ENCODE results near the gene CCDC148. TPM values are rescaled to one million over a fixed set of nuclear protein-coding genes. Genes with fewer than 3 reads are reported as not detected.

The CCDC148 gene
- total RNA-seq, 4 donors from 2014 or later = 0.19 to 0.31 TPM; not detected in 2

DNA sequence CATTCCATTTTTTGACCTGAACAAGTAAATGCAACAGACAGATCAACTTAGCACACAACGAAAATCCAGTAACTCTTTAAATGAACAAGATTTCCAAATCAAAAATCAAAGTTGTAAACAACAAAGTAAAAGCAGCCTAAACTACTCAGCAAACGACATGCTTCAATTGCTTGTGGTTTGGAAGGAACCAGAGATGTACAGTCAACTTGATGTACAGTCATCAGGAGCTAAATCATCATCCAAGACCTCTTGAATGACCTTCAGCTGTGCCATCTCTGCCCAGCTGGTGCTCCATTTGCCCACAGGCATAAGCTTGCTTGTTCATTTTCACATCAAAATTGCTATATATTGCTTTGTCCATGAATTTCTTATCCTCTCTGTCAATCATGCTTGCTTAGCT, 245.1 kb downstream of the CCDC148 start:
- Histone ChIP-seq H3K4me3 (no peak overlapping the region), H3K27ac (no peak overlapping the region), H3K9me3 (no peaks in the 10 kb centered on the region), H3K36me3 (no peaks in the 10 kb centered on the region), H3K27me3 (no peaks in the 10 kb centered on the region), H3K4me1 (no peaks in the 10 kb centered on the region)
- intact Hi-C loops (cut with DNase I) = no loop called here
- TF ChIP-seq POLR2A (IDR thresholded peaks at IDR 0.05) = no peak
- no peak for DNase-seq
- 40 to 43% methylated on average over 2 of the region's 2 CpGs for WGBS, 2 donors

DNA sequence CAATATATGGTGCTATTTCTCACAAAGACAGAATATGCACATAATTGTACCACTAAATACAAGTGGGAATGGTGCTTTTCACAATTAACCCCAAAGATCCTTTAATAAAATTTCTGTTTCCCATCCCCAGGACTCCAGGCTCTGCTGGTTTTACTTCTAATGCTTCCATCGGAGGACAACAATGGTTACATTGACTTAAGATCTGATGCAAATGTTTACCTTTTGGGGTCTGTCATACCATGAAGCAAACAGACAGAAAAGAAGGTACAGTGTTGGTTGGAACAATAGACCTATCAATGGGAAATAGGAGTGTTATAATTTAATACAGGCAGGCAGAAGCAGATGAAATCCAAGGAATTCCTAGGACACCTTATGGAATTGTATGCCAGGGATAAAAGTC, 249.2 kb downstream of the CCDC148 start:
- intact Hi-C loops (cut with DNase I) = no loop called here
- 85 to 100% methylated on average over 1 of the region's 1 CpG for WGBS, 2 donors

DNA sequence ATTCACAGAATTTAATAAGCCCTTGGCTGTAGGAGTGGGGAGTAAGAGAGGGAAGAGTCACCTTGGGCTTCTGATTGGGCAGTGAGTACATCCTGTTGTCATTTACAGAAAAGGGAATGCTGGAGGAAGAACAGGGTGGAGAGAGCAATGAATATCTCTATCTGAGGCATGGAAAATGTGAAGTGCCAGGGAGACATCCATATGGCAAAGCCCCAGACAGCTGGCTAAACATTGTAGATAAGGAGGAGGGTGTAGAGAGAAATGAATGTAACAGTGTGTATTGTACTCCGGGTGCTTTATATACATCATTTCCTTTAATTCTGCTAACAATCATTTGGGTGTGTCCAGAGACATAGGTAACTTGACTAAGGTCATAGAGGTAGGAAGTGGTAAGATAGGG, 251.3 kb downstream of the CCDC148 start:
- H3K27ac ChIP-seq = no peak overlapping the region
- H3K27me3 ChIP-seq = no peaks in the 10 kb centered on the region
- no peak for TF ChIP-seq POLR2A (IDR thresholded peaks at IDR 0.05)
- TF ChIP-seq, protein P1, sequence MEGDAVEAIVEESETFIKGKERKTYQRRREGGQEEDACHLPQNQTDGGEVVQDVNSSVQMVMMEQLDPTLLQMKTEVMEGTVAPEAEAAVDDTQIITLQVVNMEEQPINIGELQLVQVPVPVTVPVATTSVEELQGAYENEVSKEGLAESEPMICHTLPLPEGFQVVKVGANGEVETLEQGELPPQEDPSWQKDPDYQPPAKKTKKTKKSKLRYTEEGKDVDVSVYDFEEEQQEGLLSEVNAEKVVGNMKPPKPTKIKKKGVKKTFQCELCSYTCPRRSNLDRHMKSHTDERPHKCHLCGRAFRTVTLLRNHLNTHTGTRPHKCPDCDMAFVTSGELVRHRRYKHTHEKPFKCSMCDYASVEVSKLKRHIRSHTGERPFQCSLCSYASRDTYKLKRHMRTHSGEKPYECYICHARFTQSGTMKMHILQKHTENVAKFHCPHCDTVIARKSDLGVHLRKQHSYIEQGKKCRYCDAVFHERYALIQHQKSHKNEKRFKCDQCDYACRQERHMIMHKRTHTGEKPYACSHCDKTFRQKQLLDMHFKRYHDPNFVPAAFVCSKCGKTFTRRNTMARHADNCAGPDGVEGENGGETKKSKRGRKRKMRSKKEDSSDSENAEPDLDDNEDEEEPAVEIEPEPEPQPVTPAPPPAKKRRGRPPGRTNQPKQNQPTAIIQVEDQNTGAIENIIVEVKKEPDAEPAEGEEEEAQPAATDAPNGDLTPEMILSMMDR (IDR thresholded peaks at IDR 0.05) = no peak
- DNase-seq = no peak
- 45 to 50% methylated on average over 1 of the region's 1 CpG for WGBS, 2 donors
- no peaks in the 10 kb centered on the region for H3K9me3 ChIP-seq
- intact Hi-C loops (cut with DNase I) = no loop called here
- H3K4me3 ChIP-seq = no peak overlapping the region
- H3K36me3 ChIP-seq = no peaks in the 10 kb centered on the region
- peaks cover 0 to 10% (median 5%) of the 10 kb centered on the region in 3 donors for H3K4me1 ChIP-seq

More for the DNA sequence above, 249.2 kb downstream of the CCDC148 start:
- H3K36me3 ChIP-seq = no peaks in the 10 kb centered on the region
- TF ChIP-seq POLR2A (IDR thresholded peaks at IDR 0.05) = no peak
- TF ChIP-seq, protein P1 (IDR thresholded peaks at IDR 0.05) = no peak
- H3K27ac ChIP-seq = no peak overlapping the region
- no peaks in the 10 kb centered on the region for H3K9me3 ChIP-seq
- peaks cover 0 to 7% (median 4%) of the 10 kb centered on the region in 3 donors for H3K4me1 ChIP-seq
- no peak overlapping the region for H3K4me3 ChIP-seq
- H3K27me3 ChIP-seq = no peaks in the 10 kb centered on the region
- DNase-seq = no peak

DNA sequence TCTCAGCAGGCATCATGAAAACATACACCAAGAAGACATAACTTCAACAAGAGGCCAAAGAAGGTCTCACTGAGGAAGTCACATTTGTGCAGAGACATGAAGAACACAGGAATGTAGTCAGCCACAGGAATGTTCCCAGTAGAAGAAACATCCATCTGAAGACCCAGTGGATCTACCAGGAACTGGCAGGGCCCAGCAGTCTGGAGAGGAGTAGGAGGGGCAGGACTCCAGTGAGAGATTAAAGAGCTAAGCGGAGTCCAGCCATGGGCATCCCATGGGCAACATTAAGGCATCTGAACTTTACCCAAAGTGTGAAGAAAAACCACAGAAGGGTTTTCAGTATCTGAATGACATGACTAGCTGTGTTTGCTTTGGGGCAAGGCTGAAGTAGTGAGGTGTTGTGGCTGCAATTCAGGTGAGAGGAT, 251.8 kb downstream of the CCDC148 start:
- Histone ChIP-seq H3K36me3 (no peaks in the 10 kb centered on the region), H3K27ac (no peak overlapping the region), H3K27me3 (no peaks in the 10 kb centered on the region), H3K4me3 (no peak overlapping the region), H3K4me1 (peaks cover 0 to 10% (median 5%) of the 10 kb centered on the region in 3 donors), H3K9me3 (no peaks in the 10 kb centered on the region)
- intact Hi-C loops (cut with DNase I) = no loop called here
- DNase-seq = no peak
- WGBS, 2 donors = 70 to 73% methylated on average over 1 of the region's 1 CpG
- TF ChIP-seq, protein P1 (IDR thresholded peaks at IDR 0.05) = no peak
- no peak for TF ChIP-seq POLR2A (IDR thresholded peaks at IDR 0.05)

DNA sequence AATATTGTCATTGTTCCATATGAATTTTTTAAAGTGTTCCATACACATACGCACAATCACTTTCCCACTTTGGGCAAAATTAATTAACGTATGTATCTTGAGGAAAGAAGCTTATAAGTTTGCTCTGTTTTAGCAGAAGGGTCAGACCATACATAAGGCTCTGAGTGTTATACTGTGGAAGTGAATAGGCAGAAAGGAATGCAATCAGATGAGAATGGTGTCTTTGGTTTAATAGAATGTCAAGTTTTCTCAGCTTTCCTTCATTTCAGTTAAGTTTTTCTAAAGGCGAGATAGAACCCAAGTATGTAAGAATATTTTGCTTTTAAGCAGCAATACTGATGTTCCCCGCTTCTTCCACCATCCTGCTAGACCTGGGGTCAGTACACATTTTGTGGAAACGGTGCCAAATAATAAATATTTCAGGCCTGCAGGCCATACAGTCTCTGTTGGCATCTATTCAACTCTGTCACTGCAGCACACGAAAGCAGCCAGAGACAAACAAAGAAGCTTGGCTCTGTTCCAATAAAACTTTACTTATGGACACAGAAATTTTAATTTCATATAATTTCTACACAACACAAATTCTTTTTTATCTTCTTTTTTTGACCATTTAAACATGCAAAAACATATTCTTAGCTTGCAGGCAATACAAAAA, 254.3 kb downstream of the CCDC148 start:
- no peak overlapping the region for H3K27ac ChIP-seq
- no peaks in the 10 kb centered on the region for H3K27me3 ChIP-seq
- no peaks in the 10 kb centered on the region for H3K9me3 ChIP-seq
- no peak overlapping the region for H3K4me3 ChIP-seq
- H3K4me1 ChIP-seq = peaks cover 0 to 10% (median 9%) of the 10 kb centered on the region in 3 donors
- no peaks in the 10 kb centered on the region for H3K36me3 ChIP-seq
- intact Hi-C loops (cut with DNase I) = no loop called here
- DNase-seq = no peak
- TF ChIP-seq, protein P1 (IDR thresholded peaks at IDR 0.05) = no peak
- no peak for TF ChIP-seq POLR2A (IDR thresholded peaks at IDR 0.05)
- 51 to 56% methylated on average over 6 of the region's 6 CpGs for WGBS, 2 donors

All from esophagus squamous epithelium (tissue), 5 donors.